GM19035 (cell line): ENCODE results near the gene LGALS4.
"Not testable (repeated sequence)": the region's sequence is repeated elsewhere in the genome, so short reads cannot be mapped to it uniquely, and the experiment has no call there.

Experiments
- ATAC-seq: cut with Tn5 transposase; IDR thresholded peaks from one replicate; pipeline ENCODE4 v1.9.1; 2021; ENCODE audit not compliant: unreplicated experiment

LGALS4 gene

GRCh38 chr19:38821230-38821825 is 8.6 kb upstream of the LGALS4 start:
- ATAC-seq = not testable (repeated sequence)

- no peak for ATAC-seq
These were observed 6.6 kb upstream of the LGALS4 start for GRCh38 chr19:38819231-38819920.

- ATAC-seq = no peak
These were observed 4.3 kb upstream of the LGALS4 start for GRCh38 chr19:38817081-38817480.

- no peak for ATAC-seq
These were observed 3.5 kb upstream of the LGALS4 start for GRCh38 chr19:38816131-38816750.

- ATAC-seq = no peak
These were observed 2.6 kb upstream of the LGALS4 start for GRCh38 chr19:38815059-38816001.

GRCh38 chr19:38813932-38814331 is 1.2 kb upstream of the LGALS4 start:
- ATAC-seq = not testable (repeated sequence)

GRCh38 chr19:38813323-38813722 is 578 bp upstream of the LGALS4 start:
- ATAC-seq = no peak

GRCh38 chr19:38812009-38812840 is 520 bp downstream of the LGALS4 start:
- no peak for ATAC-seq

- ATAC-seq = no peak
These were observed 3.0 kb downstream of the LGALS4 start for GRCh38 chr19:38809592-38810252.

GRCh38 chr19:38808741-38809140 is 4.0 kb downstream of the LGALS4 start:
- ATAC-seq = no peak

GRCh38 chr19:38807374-38808098 is 5.2 kb downstream of the LGALS4 start:
- not testable (repeated sequence) for ATAC-seq

GRCh38 chr19:38806371-38806770 is 6.4 kb downstream of the LGALS4 start:
- no peak for ATAC-seq

GRCh38 chr19:38805180-38805579 is 7.6 kb downstream of the LGALS4 start:
- ATAC-seq = no peak

- no peak for ATAC-seq
These were observed 9.2 kb downstream of the LGALS4 start for GRCh38 chr19:38803543-38803942.

GRCh38 chr19:38801359-38802095 is 11.2 kb downstream of the LGALS4 start:
- no peak for ATAC-seq

- ATAC-seq = no peak
These were observed 12.0 kb downstream of the LGALS4 start for GRCh38 chr19:38800577-38801347.

- ATAC-seq = no peak
These were observed 13.6 kb downstream of the LGALS4 start for GRCh38 chr19:38799104-38799503.

- not testable (repeated sequence) for ATAC-seq
These were observed 15.0 kb downstream of the LGALS4 start for GRCh38 chr19:38797781-38798180.
